ENCODE data around the gene BBS9.

DNA sequence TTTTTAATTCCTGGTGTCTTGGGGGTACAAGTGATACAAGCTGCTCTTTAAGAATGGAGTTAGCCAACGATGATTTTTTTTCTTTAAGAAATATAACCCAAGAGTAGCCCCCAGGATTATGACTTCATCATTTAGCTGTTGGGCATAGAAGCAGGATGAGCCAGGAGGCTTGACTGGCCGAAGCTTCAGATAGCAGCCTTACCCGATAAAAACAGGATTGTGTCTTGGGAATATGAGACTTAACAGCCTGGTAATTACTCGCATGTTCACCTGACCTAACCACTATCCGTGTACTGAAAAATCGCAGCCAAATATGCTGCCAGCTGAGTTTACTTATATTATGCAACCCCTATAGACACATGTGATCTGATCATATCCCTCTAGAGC is 430.0 kb downstream of the BBS9 start:
- TF ChIP-seq, protein P1, sequence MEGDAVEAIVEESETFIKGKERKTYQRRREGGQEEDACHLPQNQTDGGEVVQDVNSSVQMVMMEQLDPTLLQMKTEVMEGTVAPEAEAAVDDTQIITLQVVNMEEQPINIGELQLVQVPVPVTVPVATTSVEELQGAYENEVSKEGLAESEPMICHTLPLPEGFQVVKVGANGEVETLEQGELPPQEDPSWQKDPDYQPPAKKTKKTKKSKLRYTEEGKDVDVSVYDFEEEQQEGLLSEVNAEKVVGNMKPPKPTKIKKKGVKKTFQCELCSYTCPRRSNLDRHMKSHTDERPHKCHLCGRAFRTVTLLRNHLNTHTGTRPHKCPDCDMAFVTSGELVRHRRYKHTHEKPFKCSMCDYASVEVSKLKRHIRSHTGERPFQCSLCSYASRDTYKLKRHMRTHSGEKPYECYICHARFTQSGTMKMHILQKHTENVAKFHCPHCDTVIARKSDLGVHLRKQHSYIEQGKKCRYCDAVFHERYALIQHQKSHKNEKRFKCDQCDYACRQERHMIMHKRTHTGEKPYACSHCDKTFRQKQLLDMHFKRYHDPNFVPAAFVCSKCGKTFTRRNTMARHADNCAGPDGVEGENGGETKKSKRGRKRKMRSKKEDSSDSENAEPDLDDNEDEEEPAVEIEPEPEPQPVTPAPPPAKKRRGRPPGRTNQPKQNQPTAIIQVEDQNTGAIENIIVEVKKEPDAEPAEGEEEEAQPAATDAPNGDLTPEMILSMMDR (IDR thresholded peaks at IDR 0.05): no peak
- TF ChIP-seq POLR2A (IDR thresholded peaks at IDR 0.05): no peak

All from suprapubic skin (tissue), 3 donors.